HG02759 (cell line): ENCODE data around the gene WDSUB1.
A peak's percentile ranks its signal among the peaks of the same experiment; 100 is the strongest.

Experiments used
- ATAC-seq: cut with Tn5 transposase; IDR thresholded peaks from one replicate; pipeline ENCODE4 v1.9.1; 2021; ENCODE audit warnings: mild to moderate bottlenecking, moderate library complexity; ENCODE audit not compliant: unreplicated experiment

Gene WDSUB1

DNA sequence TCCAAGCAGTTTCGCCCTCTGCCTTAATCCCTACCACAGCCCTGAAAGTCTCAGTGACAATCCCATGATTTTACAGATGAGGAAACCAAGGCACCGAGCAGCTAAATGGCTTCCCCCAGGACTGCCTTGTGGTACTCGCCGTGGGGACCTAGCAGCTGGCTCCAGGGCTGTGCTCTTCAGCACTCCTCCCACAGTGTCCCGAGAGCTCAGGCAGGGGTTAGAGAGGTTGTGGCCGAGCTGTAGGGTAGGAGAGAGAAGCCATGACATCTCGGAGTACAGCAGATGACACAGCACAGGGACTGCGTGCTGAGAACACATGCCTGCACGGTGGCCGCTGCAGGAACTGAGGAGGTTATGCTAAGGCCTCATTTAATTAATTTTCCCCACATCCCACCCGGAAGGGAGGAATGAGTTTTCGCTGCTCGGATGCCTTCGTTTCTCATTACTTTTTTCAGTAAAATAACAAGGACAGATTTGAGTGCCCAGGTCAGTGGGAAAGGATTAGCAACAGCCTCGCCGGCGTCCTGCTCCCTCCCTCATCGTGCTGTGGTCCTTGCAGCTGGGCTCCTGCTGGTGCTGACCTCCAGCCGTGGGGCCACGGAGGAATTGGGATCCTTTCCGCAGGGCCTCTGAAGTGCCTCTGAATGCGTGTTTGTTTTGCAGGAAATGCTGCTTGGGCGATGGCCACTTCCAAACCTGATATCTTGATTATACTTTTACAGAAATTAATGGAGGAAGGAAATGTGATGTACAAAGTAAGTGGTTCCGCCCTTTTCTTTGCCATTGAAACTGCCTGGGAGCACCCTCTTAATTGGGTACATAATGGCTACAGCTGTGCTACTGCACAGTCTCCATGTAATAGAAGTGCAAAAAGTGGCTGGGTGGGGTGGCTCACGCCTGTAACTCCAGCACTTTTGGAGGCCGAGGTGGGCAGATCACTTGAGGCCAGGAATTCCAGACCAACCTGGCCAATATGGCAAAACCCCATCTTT, 61.2 kb downstream of the WDSUB1 start:
- ATAC-seq: no peak

DNA sequence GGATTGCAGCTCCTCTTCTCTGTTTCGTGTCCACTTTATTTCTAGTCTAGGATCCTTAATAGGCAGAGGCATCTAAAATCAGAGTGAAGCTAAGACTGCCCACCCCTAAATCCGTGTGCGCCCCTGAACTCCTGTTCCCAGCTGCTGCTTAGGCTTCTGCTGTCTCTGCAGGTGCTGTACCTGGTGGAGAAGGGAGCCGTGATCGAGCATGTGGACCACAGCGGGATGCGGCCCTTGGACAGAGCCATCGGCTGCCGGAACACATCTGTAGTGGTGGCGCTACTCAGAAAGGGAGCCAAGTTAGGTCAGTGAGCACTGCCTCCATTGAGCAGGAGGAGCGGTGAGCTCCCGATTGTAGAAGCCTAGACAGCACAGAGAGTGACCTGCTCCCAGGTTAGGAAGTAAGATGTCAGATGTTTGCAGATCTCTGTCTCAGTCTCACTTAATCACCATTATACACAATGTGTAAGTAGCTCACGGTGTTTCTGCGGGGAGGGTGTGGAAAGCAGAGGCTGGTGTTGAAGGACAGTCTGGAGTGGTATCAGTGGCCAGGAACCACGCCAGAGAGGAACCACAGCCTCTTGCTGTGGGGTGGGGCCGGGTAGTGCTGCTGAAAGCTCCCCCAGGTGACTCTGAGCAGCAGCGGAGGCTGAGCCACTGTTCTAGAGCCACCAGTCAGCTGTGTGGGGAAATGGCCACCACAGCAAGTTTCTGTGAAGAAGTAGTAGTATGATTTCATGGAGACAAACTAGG, 62.3 kb downstream of the WDSUB1 start:
- no peak for ATAC-seq

DNA sequence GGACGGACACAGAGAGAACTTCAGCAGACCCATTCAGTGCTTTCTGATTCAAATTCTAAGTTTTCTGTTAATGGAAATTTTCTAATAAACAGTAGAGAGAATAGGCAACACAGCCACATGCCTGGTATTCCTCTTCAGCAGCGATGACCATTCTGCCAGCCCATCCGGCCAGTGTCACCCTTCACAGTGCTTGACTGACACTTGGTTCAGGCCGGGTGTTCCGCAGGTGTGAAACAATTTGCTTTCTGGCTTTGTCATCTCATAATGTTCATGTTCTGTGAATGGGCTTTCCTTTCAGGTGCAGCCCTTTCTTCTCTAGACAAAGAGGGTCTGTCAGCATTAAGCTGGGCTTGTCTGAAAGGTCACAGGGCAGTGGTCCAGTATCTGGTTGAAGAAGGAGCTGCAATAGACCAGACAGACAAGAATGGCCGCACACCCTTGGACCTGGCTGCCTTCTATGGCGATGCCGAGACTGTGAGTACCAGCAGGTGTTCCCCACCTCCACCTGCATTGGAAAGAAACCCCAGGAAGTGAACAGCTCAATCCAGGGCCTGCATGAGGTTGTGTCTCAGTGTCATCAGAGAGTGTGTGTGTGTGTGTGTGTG, 67.0 kb downstream of the WDSUB1 start:
- ATAC-seq: no peak

DNA sequence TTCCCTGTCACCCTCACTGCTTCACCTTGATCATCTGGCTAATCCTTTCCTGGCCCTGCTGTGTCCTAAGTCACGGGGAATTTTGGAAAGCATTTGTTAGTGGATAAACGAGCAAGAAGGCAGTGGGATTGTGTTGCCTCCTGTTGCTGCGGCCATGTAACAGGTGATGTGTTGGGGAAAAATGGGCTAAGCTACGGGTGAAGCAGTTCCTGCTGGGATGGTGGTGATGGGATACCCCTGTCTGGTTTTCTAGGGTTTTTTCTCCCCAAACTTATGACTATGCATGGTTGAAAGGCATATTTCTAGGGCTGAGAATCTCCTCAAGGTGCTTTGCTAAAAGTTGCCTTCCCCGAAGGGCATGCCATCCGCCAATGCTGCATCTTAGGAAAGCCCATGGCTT, 68.1 kb downstream of the WDSUB1 start:
- no peak for ATAC-seq

DNA sequence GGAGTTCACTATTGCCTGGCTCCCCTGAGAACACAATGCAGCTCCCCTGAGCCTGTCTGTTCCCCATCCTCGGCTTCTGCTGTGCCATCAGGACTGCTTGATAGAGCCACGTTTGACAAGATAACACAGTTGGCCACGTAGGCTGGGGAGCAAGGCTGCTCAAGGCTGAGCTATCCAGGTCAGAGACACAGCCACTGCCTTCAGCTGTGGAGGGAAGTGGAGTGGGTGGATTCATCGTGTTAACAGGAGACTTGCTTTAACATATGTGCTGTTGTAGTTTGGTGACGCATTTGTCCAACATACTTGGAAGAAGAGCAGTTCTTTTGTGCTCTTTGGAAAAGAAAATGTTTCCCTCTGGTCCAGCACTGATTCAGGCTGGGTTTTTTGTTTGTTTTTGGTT, 68.8 kb downstream of the WDSUB1 start:
- ATAC-seq: no peak

DNA sequence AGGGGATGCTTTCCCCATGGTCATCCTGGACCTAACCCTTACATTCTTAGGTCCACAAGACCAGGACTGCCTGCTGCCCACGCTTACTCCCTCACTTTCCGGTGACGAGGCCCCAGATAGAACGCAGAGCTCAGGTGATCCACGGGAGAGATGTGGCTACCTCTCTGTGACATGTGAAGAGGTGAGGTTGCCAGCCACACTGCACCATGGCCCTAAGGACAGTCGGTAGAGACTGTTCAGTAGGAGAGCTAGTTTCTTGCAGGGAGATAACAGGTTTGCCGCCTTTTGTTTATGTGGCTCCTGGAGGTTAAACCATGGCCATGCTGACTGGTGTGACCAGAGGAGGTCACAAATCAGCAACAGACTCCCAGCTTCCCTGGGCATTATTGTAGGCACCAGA, 71.4 kb downstream of the WDSUB1 start:
- no peak for ATAC-seq

DNA sequence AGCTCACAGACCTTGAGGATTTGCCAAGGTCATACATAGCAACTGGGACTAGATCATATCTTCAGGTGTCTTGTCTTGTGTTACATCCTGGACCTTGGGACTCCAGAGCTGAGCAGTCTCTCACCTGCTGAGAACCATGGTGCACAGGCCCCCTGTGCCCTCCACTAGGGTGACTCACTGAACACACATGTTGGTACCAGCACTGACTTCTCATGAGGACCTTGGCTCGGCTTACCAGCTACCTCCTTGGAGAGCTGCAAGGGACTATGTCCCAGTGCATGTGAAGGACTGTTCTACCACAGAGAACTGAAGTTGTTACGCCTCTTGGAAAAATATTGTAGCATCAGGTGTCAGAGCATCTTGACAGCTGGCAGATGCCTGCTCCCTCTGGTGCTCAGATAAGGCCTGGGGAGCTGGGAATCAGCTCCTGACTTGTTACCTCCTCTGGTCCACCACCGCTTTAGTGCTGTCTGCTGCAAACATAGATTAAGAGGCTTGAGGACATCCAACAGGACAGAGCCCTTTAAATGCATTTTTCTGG, 72.1 kb downstream of the WDSUB1 start:
- no peak for ATAC-seq

DNA sequence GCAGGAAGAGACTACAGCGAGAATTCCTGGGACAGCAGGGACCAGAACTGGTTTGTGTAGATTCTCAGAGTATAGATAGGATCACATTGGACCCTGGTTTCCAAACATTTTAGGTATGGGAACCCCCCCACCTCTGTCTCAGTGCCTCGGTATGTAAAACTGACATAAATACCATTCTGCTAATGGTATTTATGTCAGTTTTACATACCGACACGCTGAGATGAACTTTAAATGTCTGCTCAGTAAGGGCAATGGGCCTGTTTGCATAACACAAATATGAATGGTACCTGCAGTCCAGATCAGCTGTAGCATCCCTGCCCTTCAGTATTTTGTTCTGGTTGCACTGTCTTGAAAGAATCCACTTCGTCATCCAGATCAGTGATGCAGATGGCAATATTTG, 73.2 kb downstream of the WDSUB1 start:
- no peak for ATAC-seq

DNA sequence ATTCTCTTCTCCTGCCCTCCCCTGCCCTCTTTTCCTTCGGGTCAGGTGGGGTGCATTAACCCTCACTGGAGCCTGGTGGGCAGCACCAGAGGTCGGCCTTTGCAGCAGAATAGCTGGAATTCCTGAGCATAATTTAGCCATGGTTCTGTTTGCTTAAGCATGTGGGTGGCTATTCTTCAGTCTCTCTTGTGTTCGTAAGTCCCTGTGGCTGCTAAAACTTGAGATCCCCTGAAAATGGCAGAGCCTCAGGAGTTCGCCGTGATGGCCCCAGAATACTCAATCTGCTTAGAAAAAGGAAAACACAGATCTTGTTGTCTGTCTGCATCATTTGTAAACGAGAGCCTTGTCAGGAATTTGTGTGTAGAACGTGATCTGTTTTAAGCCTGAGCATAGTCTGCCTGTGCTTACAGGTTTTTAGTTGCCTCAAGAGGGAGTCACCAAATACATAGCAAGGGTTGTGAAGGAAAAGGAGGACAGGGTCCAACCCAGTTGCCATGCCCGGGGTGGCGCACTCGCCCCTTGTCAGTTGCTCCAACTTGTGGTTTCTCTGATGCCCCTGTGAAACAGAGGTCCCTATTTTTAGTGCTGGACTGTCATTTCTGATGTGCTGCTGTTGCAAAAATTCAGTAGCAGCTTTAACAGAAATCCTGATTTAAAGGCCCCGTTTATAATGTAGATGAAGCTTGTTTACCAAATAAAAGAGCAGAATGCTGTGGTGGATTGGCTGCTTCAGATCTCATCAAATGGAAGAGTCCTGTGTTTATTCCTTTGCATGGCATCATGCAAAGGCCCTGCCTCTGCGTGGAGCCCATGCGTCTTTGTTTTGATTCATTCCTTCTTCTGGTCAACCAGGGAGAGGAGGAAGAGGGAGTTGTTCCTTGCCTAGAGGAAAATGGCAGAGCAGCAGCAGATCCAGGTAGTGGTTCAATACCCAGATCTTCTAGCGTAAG, 74.8 kb downstream of the WDSUB1 start:
- no peak for ATAC-seq

DNA sequence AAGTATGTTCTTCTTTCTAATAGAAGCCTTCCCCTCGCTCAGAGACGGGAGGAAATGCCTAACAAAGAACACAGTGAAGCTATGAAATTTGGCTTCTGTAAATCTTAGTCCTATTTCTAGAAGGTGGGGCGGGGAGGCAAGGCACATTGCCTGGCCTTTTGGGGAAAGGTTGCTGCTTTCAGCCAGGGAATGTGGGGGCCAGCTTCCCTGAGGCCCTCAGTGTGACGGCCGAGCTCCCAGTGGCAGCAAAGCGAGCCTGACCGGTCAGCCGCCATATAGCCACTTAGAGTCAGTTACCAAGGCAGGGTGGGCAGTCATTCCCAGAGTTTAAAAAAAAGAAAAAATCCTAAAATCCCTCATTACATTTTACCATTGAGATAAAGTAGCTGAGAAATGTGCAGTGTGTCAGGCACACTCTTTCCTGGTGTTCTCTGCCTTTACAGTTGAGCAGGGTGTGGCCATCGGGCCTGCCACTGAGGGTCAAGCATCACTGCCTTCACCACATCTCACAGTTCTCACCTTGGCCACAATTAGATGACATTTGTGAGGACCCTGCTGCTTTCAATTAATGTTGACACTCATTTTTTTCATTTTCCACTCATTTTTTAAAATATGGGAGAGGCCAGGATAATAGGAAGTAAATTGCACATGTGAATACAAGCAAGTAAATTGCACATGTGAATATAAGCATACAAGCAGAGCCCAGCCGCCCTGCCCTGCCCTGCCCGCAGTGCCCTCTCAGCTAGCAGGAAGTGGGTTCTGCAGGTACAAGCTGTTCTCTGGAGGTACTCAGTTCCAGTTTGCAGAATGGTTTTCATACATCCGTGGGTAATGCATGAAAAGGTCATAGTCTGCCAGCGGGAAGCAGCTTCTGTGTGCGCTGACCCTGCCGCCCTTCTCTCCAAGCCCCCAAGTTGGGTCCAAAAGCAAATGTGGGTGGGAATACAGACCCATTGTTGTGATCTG, 76.9 kb downstream of the WDSUB1 start:
- ATAC-seq: no peak

DNA sequence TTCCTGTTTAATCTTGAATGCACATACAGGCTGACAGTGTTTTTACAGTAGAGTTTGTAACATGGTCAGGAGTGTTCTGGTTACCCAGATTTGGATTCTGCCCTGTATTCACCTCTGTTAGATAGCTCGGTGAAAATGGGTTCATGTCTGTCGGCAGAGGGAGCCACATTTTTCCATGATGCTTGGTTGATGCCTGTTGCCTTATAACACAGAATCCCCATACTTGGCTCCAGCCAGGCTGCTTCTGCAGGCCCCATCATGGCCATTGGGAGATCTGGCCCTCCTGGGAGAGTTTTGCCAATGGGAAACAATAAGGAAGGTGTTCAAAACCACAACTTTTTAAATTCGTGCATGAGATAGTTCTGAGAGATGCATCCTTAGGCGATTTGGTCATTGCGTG, 78.1 kb downstream of the WDSUB1 start:
- no peak for ATAC-seq

DNA sequence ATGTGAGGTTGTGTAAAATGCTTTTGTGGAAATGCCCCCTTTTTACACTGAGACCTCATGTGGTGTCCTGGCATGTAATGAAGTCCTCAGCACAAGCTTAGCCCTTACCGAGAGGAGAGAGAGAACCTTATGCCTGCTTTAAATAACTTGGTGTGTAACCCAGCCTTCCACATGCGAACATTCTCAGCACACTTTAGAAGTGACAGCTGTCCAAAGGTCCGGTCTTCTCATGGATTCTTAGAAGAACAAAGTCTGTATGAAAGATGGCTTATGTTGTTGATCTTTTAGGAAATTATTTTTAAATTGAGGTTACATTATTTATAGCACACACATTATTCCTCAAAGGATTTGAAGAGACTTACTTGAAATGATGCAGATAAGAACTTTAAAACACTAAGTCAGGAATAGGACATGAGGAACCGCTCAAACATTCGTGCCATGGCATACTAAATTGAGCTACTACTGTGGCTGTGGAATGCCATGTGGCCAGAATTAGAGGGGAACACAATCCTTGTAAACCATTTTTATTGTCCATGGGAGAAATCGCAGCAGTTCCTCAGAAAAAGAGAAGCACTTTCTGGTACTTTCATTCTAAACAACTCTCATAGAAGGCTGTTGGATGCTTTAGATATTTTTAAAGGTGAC, 79.6 kb downstream of the WDSUB1 start:
- no peak for ATAC-seq

DNA sequence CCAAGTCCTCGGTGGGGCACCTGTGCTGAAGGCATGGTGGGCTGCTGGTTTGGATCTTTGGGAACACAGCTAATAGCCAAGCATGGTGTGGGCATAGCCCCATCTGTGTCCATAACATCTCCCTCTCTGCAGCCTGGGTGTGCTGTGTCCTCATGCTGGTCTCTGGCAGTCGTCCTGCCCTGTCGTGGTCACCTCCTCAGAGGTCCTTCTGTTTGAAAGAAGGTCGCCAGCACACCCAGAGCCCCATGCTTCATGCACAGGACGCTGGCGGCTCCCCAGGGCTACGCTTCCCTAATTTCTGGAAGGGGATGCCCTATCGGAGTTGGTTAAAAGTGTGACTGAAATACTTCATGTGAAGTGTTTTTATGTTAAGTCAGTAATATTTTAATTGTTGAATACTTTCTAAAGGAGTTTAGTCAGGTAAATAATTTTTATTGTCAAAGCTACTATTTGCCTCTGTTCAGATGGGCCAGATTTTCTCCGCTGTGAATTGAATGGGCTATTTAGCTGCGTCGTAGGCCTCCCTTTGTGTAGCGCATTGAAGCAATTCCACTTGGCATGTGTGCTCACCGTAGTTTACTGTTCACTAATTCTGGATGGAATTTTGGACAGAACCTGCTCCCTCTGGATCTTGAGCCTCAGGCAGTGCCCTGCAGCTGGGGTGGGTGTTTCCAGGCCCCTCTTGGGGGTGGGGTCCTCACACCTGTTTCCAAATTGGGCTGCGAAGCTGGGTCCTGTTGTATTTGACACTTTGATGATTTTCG, 81.9 kb downstream of the WDSUB1 start:
- ATAC-seq: no peak

DNA sequence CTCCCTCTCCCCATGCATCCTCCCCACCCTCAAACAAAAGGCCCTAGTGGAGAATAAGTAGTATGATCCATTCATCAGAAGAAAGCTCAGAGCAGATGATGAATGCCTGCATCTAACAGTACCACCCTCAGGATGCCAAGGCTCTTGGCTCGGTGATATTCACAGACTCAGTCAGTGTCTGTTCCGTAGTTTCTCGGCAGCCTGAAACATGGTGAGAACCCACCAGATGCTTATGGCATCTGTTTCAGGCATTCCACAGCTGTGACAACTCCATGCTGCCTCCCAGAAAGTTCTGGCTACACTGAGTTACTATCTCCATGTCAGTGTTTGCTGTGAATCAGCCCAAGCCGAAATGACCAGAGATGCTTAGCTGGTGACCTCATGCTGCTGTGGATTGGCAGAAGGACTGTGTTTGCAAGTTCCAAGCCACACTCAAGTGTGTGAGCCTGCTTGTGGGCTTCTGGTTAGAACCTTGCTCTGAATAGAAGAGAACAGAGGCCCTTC, 83.9 kb downstream of the WDSUB1 start:
- no peak for ATAC-seq

DNA sequence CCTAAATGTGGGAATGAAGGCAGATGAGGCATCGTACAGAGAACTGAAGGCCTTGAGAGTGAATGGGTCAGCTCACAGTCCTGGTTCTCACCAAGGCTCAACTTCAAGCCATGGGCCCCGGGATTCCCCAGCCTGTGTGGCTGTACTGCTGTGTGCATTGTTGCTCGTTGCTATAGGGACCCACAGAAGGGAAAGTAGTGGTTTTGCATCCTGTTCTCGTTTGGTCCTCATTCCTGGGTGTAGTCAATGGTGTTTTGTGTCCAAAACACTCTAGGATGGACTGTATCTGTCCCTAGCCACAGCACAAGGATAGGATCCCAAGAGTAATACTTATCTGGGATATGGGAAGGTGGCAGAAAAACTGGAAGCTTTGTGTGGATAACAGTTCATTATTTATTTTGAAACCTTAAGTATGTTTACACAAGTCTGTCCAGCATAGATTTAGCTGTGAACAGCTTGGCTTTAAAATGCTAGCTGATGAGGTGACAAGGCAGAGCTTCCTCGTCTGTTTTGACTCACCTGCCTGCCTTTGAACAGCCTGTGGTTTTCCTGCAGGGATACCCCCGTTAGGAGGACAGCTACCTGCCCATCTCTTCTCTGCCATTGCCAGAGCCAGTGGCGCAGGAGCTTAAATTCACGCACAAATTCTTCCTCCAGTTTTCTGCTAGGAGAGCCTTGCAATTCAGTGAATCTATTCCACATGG, 85.0 kb downstream of the WDSUB1 start:
- peak; percentile 99 for ATAC-seq

DNA sequence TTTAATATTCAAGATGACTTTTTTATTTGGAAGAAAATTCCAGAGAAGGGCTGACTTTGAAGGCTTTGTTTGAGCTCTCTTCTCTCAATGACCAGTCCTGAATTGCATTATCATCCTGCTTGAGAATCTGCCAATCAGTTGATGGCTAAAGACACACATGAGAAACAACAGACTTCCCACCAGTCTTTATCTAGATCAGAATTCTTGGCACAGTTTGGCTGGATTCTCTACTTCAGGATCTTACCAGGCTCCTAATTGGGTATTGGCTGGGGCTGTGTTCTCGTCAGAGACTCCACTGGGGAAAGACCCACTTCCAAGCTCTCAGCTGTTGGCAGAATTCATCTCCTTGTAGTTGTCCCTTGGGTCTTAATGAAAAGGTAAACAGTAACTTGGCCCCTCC, 86.0 kb downstream of the WDSUB1 start:
- no peak for ATAC-seq
